Measurements from ENCODE around the gene LCN12.

GRCh38 chr9:136990242-136990911 is 38.3 kb downstream of the LCN12 start:
- no peak for TF ChIP-seq CTCF (IDR thresholded peaks at IDR 0.05)
- TF ChIP-seq POLR2A (IDR thresholded peaks at IDR 0.05), result no peak

Data from Peyer's patch (tissue), 4 donors.